CD4-positive, CD25-positive, alpha-beta regulatory T cell (primary cell): ENCODE measurements around the gene DSTN. TPM values are rescaled to one million over a fixed set of nuclear protein-coding genes. Genes with fewer than 3 reads are reported as not detected.

Source experiments
- ATAC-seq, 2 donors: fragments of 150-1000 bp; cut with Tn5 transposase; one replicate each; pipeline ENCODE4 v1.10.0; 2021; ENCODE audit warnings: low read depth in 2 of 2, moderate number of reproducible peaks in 2 of 2, moderate library complexity in 1 of 2
- DNase-seq, 3 donors: peaks; one replicate each; pipeline versions ENCODE4 v3.0.0 to v3.0.0-alpha.2; 2012 to 2022; ENCODE audit warnings: mixed read lengths in 1 of 3
- H3K27ac ChIP-seq: one replicate; pipeline ENCODE4 v1.7.0; 2013; ENCODE audit warnings: mild to moderate bottlenecking, low read length; ENCODE audit not compliant: insufficient read depth, poor library complexity, severe bottlenecking
- H3K27me3 ChIP-seq: one replicate; pipeline ENCODE4 v1.7.0; 2013; ENCODE audit warnings: low read length; ENCODE audit not compliant: control insufficient read depth, insufficient read depth
- H3K36me3 ChIP-seq: one replicate; pipeline ENCODE4 v1.7.0; 2013; ENCODE audit warnings: mild to moderate bottlenecking, low read length, moderate library complexity; ENCODE audit not compliant: control insufficient read depth, insufficient read depth
- H3K4me1 ChIP-seq: 2 replicates; pipeline ENCODE4 v1.7.0; 2013; ENCODE audit warnings: mild to moderate bottlenecking, low read length; ENCODE audit not compliant: insufficient read depth, control insufficient read depth, poor library complexity, severe bottlenecking
- H3K4me3 ChIP-seq: one replicate; pipeline ENCODE4 v1.7.0; 2013; ENCODE audit warnings: low read depth, mild to moderate bottlenecking, low read length, moderate library complexity
- H3K9me3 ChIP-seq, 2 experiments: 1 replicate in 1 of 2; 2 replicates in 1 of 2; pipeline ENCODE4 v1.7.0; 2013; ENCODE audit warnings: low read length in 2 of 2, mild to moderate bottlenecking in 1 of 2, moderate library complexity in 1 of 2; ENCODE audit not compliant: control insufficient read depth in 2 of 2
- H3K27ac Mint-ChIP-seq, 3 donors: one replicate each; pipeline ENCODE4 v1.8.0; 2020 to 2022; ENCODE audit warnings: mild to moderate bottlenecking in 3 of 3, mixed read lengths in 3 of 3, moderate library complexity in 2 of 3
- H3K27me3 Mint-ChIP-seq: one replicate; pipeline ENCODE4 v1.8.0; 2022; ENCODE audit warnings: mild to moderate bottlenecking, mixed read lengths
- H3K36me3 Mint-ChIP-seq: one replicate; pipeline ENCODE4 v1.8.0; 2020; ENCODE audit warnings: mixed read lengths
- H3K4me1 Mint-ChIP-seq, 4 donors: one replicate each; pipeline ENCODE4 v1.8.0; 2020 to 2022; ENCODE audit warnings: mixed read lengths in 4 of 4, mild to moderate bottlenecking in 1 of 4
- H3K4me3 Mint-ChIP-seq, 4 donors: one replicate each; pipeline ENCODE4 v1.8.0; 2020 to 2022; ENCODE audit warnings: mild to moderate bottlenecking in 4 of 4, mixed read lengths in 4 of 4, moderate library complexity in 3 of 4
- H3K9me3 Mint-ChIP-seq, 7 donors: one replicate each; pipeline ENCODE4 v1.8.0; 2020 to 2022; ENCODE audit warnings: mixed read lengths in 7 of 7, mild to moderate bottlenecking in 3 of 7, moderate library complexity in 2 of 7
- polyA plus RNA-seq, 4 donors: library from polyadenylated mRNA; unstranded; fragments of 300-500 nt; fragmentation: Illumina TruSeq; gene quantifications; one replicate each; pipeline ENCODE4 v1.2.3, GENCODE V29; 2021
- total RNA-seq: library from RNA; stranded (reverse); gene quantifications from one replicate; pipeline ENCODE4 v1.2.3, GENCODE V29; 2022

The DSTN gene
- total and polyA plus RNA-seq, 5 donors from 2014 or later = 50.6 to 145 (median 106) TPM

DNA sequence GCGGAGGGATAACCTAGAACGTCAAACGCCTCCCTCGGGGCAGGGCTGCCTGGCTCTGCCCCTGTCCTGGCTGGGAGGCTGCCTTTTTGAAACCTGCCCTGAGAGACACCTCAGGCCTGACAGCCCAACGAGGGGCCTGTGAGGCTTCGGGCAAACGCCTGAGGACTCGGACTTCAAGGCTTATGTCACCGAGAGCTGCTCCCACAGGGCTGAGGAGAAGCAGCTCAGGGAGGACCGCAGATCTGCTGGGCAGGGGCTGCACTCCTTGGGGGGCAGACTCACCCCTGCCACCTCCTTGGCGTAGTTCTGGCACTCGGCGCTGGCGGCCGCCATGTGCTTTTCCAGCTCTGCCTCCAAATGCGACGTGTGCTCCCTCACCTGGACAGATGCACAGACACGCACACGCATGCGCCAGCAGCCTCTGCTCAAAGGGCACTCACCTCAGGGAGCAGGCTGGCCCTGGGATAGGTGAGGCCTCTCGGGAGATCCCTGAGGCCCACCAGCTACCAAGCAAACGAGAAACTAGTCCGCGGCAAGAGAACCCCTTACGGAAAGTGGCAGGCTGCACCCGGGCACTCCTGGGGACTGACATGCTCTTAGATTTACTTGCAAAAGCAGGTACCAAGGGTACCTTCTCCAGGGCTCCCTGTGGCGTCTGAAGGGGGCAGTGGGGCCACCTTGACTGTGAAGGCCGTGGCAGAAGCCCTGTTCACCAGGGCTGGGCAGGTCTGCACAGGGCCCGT is 49.6 kb downstream of the DSTN start:
- H3K4me3 Mint-ChIP-seq = no peak overlapping the region
- Histone ChIP-seq H3K4me3 (no peak overlapping the region), H3K36me3 (peaks cover 16% of the 10 kb centered on the region), H3K4me1 (no peaks in the 10 kb centered on the region), H3K9me3 (no peaks in the 10 kb centered on the region), H3K27ac (no peak overlapping the region), H3K27me3 (no peaks in the 10 kb centered on the region)
- H3K27ac Mint-ChIP-seq = no peak overlapping the region
- peaks cover 7% of the 10 kb centered on the region for H3K36me3 Mint-ChIP-seq
- H3K9me3 Mint-ChIP-seq = no peaks in the 10 kb centered on the region
- H3K27me3 Mint-ChIP-seq = no peaks in the 10 kb centered on the region
- H3K4me1 Mint-ChIP-seq = no peaks in the 10 kb centered on the region
- no peak for DNase-seq
- ATAC-seq = no peak

DNA sequence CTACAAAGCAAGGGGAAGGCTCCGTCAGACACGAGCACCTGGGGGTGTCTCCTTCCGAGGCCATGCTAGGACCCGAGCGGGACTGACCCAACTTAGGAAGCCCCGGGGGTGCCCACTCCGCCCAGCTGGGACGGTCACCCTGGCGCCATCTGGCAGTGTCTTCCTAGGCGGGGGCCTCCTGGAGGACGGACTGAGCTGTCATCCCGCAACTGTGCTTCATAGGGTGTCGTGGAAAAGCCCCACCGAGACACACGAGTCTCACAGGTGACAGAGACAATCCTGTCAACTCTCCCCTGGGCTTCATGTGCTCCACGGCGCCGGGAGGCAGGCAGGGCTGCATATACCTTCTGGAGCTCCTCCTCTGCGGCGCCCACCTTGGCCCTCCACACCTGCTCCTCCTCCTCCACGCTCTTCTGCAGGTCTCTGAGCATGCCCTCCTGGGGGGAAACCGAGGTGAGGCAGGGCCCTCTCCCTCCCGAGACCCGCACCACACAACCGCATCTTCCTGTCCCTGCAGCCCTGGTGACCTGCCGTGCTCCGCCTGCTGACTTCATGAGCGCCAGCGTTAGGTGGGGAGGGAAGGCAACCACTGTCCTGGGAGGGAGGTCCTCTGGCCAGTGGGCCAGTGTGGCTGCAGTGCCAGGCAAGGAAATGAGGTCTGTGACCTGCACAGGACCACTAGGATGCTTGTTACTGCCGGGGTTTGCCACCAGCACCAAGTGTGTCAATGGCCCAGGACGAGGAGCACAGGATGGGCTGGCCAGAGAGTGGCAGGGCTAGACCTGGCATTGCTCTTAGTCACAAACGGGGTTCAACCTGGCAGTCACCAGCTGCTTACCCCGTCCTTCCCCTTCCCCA is 50.7 kb downstream of the DSTN start:
- Mint-ChIP-seq H3K9me3 (no peaks in the 10 kb centered on the region), H3K27me3 (no peaks in the 10 kb centered on the region), H3K27ac (no peak overlapping the region), H3K4me1 (no peaks in the 10 kb centered on the region), H3K4me3 (no peak overlapping the region), H3K36me3 (peaks cover 7% of the 10 kb centered on the region)
- H3K27ac ChIP-seq = no peak overlapping the region
- H3K9me3 ChIP-seq = no peaks in the 10 kb centered on the region
- DNase-seq = no peak
- no peak overlapping the region for H3K4me3 ChIP-seq
- no peak for ATAC-seq
- H3K36me3 ChIP-seq = peaks cover 16% of the 10 kb centered on the region
- H3K4me1 ChIP-seq = no peaks in the 10 kb centered on the region
- no peaks in the 10 kb centered on the region for H3K27me3 ChIP-seq

DNA sequence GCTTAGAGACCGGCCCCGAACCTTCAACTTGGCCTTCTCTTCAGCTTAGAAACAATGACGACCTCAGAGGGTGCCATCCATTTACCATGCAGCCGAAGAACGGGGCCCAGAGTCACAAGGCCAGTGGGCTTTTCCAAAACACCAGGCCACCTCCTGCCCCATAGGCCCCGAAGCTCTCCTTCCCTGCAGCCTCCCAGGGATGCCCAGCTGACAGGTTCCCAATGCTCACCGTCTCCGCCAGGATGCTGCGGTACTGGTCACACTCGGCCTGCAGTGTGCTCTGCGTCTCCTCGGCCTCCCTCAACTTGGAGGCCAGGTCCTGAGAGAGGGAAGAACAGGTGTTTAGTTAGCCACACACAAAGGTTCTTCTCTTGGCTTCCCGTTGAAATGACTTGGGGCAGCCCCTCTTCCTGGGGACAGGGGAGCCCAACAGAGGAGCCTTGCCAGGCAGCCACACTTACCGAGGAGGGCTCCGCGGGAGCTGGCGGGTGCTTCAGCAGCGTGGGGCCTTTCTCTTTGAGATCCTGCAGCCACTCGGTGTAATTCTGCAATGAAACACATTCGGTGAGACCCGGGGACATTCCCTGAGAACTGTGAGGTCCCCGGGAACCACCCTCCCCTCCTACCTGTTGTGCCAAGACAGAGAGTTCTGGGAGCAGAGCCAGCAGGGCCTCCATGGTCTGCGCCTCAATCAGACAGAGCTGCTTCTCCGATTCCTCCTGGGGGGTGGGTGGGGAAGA is 51.5 kb downstream of the DSTN start:
- peaks cover 12% of the 10 kb centered on the region for H3K36me3 Mint-ChIP-seq
- no peaks in the 10 kb centered on the region for H3K27me3 ChIP-seq
- DNase-seq (no peak), ATAC-seq (no peak)
- H3K9me3 Mint-ChIP-seq = no peaks in the 10 kb centered on the region
- H3K4me1 Mint-ChIP-seq = no peaks in the 10 kb centered on the region
- H3K9me3 ChIP-seq = no peaks in the 10 kb centered on the region
- H3K4me1 ChIP-seq = no peaks in the 10 kb centered on the region
- no peak overlapping the region for H3K27ac ChIP-seq
- H3K4me3 Mint-ChIP-seq = no peak overlapping the region
- peaks cover 20% of the 10 kb centered on the region for H3K36me3 ChIP-seq
- peak overlapping the region in 1 of 3 donors; percentile 32 for H3K27ac Mint-ChIP-seq
- H3K27me3 Mint-ChIP-seq = no peaks in the 10 kb centered on the region
- H3K4me3 ChIP-seq = no peak overlapping the region

DNA sequence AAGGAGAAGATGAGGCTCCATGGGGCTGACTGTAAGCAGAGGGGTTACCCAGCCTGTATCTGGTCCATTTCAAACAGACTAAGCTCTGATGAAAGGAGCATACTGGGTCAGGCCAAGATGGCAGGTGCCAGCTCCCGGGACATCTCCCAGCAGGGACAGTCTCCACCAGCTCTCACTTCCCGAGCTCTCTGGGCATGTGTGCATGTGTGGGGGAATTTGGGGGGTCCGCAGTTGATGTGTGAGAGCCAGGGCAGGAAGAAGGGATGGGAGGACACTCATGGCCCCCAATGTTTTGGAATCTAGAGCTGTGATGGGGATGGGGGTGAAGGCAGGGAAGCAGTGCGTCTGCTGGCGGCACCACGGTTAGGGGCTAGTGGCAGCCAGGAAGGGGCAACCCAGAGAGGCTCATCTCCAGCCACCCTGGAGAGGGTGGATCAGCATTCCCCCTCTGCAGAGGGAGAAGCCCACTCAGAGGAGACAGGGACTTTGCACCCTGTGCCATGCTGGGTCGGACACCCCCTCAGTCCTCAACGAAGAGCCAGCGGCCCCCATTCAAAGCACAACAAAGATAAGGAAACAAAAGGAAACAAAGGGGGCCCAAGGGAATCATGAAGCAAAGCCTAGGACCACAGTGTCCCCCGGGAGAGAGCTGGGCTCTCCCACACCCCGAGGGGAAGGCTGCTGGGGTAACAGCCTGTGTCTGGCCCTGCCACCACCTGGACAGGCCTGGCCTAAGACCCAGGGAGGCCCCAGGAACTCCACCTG is 52.4 kb downstream of the DSTN start:
- no peak overlapping the region for H3K27ac ChIP-seq
- Mint-ChIP-seq H3K4me1 (no peaks in the 10 kb centered on the region), H3K27ac (peak overlapping the region in 1 of 3 donors; percentile 69), H3K9me3 (no peaks in the 10 kb centered on the region), H3K27me3 (no peaks in the 10 kb centered on the region), H3K36me3 (peaks cover 12% of the 10 kb centered on the region), H3K4me3 (no peak overlapping the region)
- ATAC-seq (no peak), DNase-seq (no peak)
- no peaks in the 10 kb centered on the region for H3K4me1 ChIP-seq
- H3K9me3 ChIP-seq = no peaks in the 10 kb centered on the region
- no peak overlapping the region for H3K4me3 ChIP-seq
- H3K27me3 ChIP-seq = no peaks in the 10 kb centered on the region
- H3K36me3 ChIP-seq = peaks cover 20% of the 10 kb centered on the region

DNA sequence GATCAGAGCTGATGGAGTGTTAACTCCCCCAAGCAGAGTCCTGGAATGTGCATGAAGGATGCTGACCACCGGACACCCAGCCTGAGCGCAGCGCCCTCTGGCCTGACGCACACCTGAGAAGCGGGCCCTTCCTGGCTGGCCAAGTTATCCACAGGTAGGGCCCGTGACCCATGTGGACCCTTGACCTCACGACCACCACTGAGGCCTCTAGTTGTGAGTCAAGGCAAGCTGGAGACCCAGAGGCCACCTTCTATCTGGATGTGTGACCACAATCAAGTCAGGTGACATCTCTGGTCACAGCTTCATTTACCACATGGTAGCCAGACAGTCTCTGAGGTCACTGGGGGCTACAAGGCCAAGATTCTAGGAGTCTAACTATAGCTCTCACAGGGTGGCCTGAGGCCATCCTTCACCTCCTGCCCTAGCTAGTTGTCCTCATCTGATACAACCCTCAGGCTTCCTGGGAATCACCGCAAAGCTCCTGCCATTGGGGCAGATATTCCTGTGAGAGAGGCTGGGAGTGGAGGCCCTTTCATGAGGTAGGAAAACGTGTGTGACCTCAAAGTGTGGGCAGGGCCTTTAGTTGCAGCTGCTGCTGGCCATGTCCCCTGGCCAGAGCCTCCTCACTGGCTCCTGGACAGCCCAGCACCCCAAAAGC is 53.1 kb downstream of the DSTN start:
- Mint-ChIP-seq H3K36me3 (peaks cover 15% of the 10 kb centered on the region), H3K4me1 (no peaks in the 10 kb centered on the region), H3K27ac (no peak overlapping the region), H3K27me3 (no peaks in the 10 kb centered on the region), H3K4me3 (no peak overlapping the region), H3K9me3 (no peaks in the 10 kb centered on the region)
- ATAC-seq (no peak), DNase-seq (no peak)
- Histone ChIP-seq H3K27me3 (no peaks in the 10 kb centered on the region), H3K27ac (no peak overlapping the region), H3K4me3 (no peak overlapping the region), H3K36me3 (peaks cover 20% of the 10 kb centered on the region), H3K9me3 (no peaks in the 10 kb centered on the region), H3K4me1 (no peaks in the 10 kb centered on the region)

DNA sequence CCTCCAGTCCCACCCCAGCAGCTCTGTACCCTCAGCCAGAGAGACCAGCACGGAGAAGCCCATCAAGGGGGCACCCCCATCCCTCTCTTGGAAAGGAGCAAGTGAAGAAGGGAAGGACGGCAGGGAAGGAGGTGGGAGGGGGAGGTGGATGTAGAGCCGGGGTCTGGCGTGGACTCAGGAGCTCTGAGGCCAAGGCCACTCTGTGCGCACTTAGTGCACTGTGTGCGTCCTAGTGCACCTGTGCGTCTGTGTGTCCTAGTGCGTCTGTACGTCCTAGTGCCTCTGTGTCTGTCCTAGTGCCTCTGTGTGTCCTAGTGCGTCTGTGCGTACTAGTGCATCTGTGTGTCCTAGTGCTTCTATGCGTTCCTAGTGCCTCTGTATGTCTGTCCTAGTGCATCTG is 54.2 kb downstream of the DSTN start:
- H3K4me1 ChIP-seq = no peaks in the 10 kb centered on the region
- no peaks in the 10 kb centered on the region for H3K9me3 Mint-ChIP-seq
- no peak overlapping the region for H3K4me3 ChIP-seq
- no peak for DNase-seq
- peaks cover 20% of the 10 kb centered on the region for H3K36me3 ChIP-seq
- no peak for ATAC-seq
- H3K36me3 Mint-ChIP-seq = peaks cover 14% of the 10 kb centered on the region
- no peaks in the 10 kb centered on the region for H3K9me3 ChIP-seq
- no peaks in the 10 kb centered on the region for H3K27me3 Mint-ChIP-seq
- H3K4me3 Mint-ChIP-seq = no peak overlapping the region
- no peak overlapping the region for H3K27ac Mint-ChIP-seq
- no peaks in the 10 kb centered on the region for H3K27me3 ChIP-seq
- H3K27ac ChIP-seq = no peak overlapping the region
- no peaks in the 10 kb centered on the region for H3K4me1 Mint-ChIP-seq
